Activated CD4-positive, alpha-beta T cell treated with anti-CD3 and anti-CD28 coated beads, Interleukin-2, amount 10 ng/mL, durations not matched to agents 7 days and 5 days (primary cell): ENCODE data around the gene AREL1. TPM values are rescaled to one million over a fixed set of nuclear protein-coding genes. Genes with fewer than 3 reads are reported as not detected.
"Not testable (repeated sequence)": the region's sequence is repeated elsewhere in the genome, so short reads cannot be mapped to it uniquely, and the experiment has no call there.

Experiments used
- CTCF ChIA-PET: fragments of 350-600 bp; sonication (Branson Sonifier 250); formaldehyde crosslinking; loops from one replicate; lab custom pipeline; 2021; ENCODE audit warnings: antibody characterized with exemption; lab: Charles Lee
- POLR2A ChIA-PET: fragments of 350-600 bp; sonication (Branson Sonifier 250); formaldehyde crosslinking; loops from one replicate; lab custom pipeline; 2021; ENCODE audit warnings: antibody characterized with exemption; lab: Charles Lee
- DNase-seq: peaks from one replicate; pipeline ENCODE4 v3.0.0-alpha.2; 2020
- H3K27ac Mint-ChIP-seq: one replicate; pipeline ENCODE4 v1.8.0; 2021; ENCODE audit warnings: mild to moderate bottlenecking, moderate library complexity, mixed read lengths
- H3K27me3 Mint-ChIP-seq: one replicate; pipeline ENCODE4 v1.8.0; 2021; ENCODE audit warnings: mixed read lengths
- H3K36me3 Mint-ChIP-seq: one replicate; pipeline ENCODE4 v1.8.0; 2021; ENCODE audit warnings: low read depth, mixed read lengths
- H3K4me1 Mint-ChIP-seq: one replicate; pipeline ENCODE4 v1.8.0; 2021; ENCODE audit warnings: mixed read lengths
- H3K4me3 Mint-ChIP-seq: one replicate; pipeline ENCODE4 v1.8.0; 2021; ENCODE audit warnings: mild to moderate bottlenecking, moderate library complexity, mixed read lengths
- H3K9me3 Mint-ChIP-seq: one replicate; pipeline ENCODE4 v1.8.0; 2021; ENCODE audit warnings: mixed read lengths
- total RNA-seq, 2 experiments: library from RNA; stranded (reverse); gene quantifications; one replicate each; pipeline ENCODE4 v1.2.3, GENCODE V29; 2021

AREL1 gene
- 10 to 100 TPM; 44.1 to 44.2 TPM for total RNA-seq

GRCh38 chr14:74712499-74713394, at the start of gene AREL1, which contains the start of gene FCF1:
Gene AREL1 (minus strand): TSS chr14:74713080. CDS start chr14:74685615, 27,465 bp downstream.
Gene FCF1 (plus strand): TSS chr14:74713144. CDS start chr14:74713198, 54 bp downstream.
- Mint-ChIP-seq H3K27me3 (no peaks in the 10 kb centered on the region), H3K4me3 (peak within 1 kb of the TSS; percentile 99), H3K27ac (peak within 1 kb of the TSS; percentile 98), H3K36me3 (peaks cover 18% of the 10 kb centered on the region), H3K4me1 (peaks cover 45% of the 10 kb centered on the region), H3K9me3 (no peaks in the 10 kb centered on the region)
- DNase-seq: peak; percentile 91
- CTCF ChIA-PET: interaction anchor here (0.6 kb wide), 1 partner anchor 375 kb away, joined by 4 read pairs; no protein-coding TSS in a partner anchor
- POLR2A ChIA-PET: interaction anchor here (0.7 kb wide), 1 partner anchor 96 kb away, joined by 3 read pairs; no protein-coding TSS in a partner anchor

DNA sequence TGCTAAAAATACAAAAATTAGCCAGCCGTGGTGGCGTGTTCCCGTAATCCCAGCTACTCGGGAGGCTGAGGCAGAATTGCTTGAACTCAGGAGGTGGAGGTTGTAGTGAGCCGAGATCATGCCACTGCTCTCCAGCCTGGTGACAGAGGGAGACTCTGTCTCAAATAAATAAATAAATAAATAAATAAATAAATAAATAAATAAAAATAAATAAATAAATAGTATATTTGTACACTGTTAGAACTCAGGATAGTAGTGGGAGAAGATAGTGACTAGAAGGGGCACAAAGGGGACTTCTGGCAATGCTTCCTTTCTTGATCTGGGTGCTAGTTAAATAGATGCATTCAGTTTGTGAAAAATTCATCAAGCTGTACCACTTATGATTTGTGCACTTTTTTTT, 45.6 kb upstream of the AREL1 start:
- H3K4me1 Mint-ChIP-seq, H3K36me3 Mint-ChIP-seq, POLR2A ChIA-PET, DNase-seq, H3K27me3 Mint-ChIP-seq, H3K4me3 Mint-ChIP-seq, H3K9me3 Mint-ChIP-seq, H3K27ac Mint-ChIP-seq: not testable (repeated sequence)
- CTCF ChIA-PET: interaction anchor here (0.6 to 1.5 kb wide), 3 partner anchors 8 to 1254 kb away, joined by 3 to 4 read pairs (median 3); no protein-coding TSS in a partner anchor

DNA sequence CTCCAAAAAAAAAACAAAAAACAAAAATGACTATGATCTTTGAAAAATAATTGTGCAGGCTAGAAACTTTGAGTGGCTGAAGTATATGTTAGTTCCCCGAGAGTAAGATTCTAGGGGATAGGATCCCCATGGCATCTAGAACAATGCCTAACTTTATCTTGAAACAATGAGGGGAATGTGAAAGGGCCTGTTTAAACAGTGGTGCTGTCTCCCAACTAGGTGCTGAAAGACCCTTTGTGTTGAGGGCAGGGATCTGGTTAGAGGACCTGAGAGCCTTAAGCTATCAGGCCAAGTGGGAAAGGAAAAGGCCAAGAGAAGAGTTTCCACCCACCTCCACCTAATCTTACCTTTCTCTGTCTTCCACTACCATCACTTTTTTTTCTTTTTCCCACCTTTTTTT, 43.4 kb upstream of the AREL1 start:
- peaks cover 4% of the 10 kb centered on the region for H3K36me3 Mint-ChIP-seq
- POLR2A ChIA-PET: no interaction called here

DNA sequence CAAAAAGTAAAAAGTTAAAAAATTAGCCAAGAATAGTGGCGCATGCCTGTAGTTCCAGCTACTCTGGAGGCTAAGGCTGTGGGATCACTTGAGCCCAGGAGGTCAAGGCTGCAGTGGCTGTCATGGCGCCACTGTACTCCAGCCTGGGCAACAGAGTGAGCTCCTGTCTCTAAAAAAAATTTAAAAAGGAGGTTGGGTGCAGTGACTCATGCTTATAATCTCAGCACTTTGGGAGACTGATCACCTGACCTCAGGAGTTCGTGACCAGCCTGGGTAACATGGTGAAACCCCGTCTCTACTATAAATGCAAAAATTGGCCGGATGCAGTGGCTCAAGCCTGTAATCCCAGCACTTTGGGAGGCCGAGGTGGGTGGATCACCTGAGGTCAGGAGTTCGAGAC, 42.0 kb upstream of the AREL1 start:
- CTCF ChIA-PET: interaction anchor here (3.4 kb wide), 1 partner anchor 8 kb away, joined by 11 read pairs; the partner anchor contains the start of gene YLPM1
- H3K36me3 Mint-ChIP-seq: peaks cover 4% of the 10 kb centered on the region
- H3K4me1 Mint-ChIP-seq: no peaks in the 10 kb centered on the region
- peaks cover 12% of the 10 kb centered on the region for H3K9me3 Mint-ChIP-seq
- POLR2A ChIA-PET: no interaction called here
- no peak overlapping the region for H3K4me3 Mint-ChIP-seq
- no peak overlapping the region for H3K27ac Mint-ChIP-seq
- DNase-seq: no peak
- peaks cover 2% of the 10 kb centered on the region for H3K27me3 Mint-ChIP-seq

More for the DNA sequence above, 43.4 kb upstream of the AREL1 start:
- no peak for DNase-seq
- CTCF ChIA-PET: interaction anchor here (0.6 kb wide), 2 partner anchors 338 to 714 kb away, joined by 3 to 4 read pairs; no protein-coding TSS in a partner anchor
- H3K27ac Mint-ChIP-seq: no peak overlapping the region
- H3K4me3 Mint-ChIP-seq: no peak overlapping the region
- H3K4me1 Mint-ChIP-seq: no peaks in the 10 kb centered on the region
- H3K9me3 Mint-ChIP-seq: peaks cover 12% of the 10 kb centered on the region
- peaks cover 2% of the 10 kb centered on the region for H3K27me3 Mint-ChIP-seq

DNA sequence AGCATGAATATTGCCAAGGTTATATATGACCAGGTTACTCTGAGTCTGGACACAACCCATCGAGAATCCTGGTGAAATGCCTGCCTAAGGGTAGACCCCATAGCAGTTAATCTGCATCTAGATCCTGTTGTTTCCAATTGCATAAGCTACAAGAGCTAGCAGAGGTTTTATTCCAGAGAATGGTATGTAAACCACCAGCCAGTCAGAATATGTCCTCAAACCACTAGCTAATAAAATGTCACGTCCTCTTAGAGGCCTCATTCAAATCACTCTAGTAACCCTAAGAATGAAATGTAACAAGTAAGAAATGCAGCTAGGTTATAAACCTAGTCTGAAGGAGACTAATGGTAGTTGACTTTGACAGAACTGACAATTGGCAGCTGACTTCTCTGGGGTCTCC, 41.3 kb upstream of the AREL1 start:
- H3K4me1 Mint-ChIP-seq: no peaks in the 10 kb centered on the region
- no peak overlapping the region for H3K27ac Mint-ChIP-seq
- DNase-seq: no peak
- POLR2A ChIA-PET: no interaction called here
- CTCF ChIA-PET: interaction anchor here (3.4 kb wide), 1 partner anchor 9 kb away, joined by 11 read pairs; the partner anchor contains the start of gene YLPM1
- peaks cover 2% of the 10 kb centered on the region for H3K27me3 Mint-ChIP-seq
- no peak overlapping the region for H3K4me3 Mint-ChIP-seq
- H3K36me3 Mint-ChIP-seq: peaks cover 4% of the 10 kb centered on the region
- peaks cover 12% of the 10 kb centered on the region for H3K9me3 Mint-ChIP-seq

- Mint-ChIP-seq H3K4me3 (no peak overlapping the region), H3K9me3 (peaks cover 4% of the 10 kb centered on the region), H3K4me1 (no peaks in the 10 kb centered on the region), H3K36me3 (peaks cover 2% of the 10 kb centered on the region), H3K27me3 (no peaks in the 10 kb centered on the region), H3K27ac (no peak overlapping the region)
- ChIA-PET POLR2A (no interaction called here), CTCF (no interaction called here)
- DNase-seq: no peak
Observed at GRCh38 chr14:74747237-74747636, 34.4 kb upstream of the AREL1 start.

- Mint-ChIP-seq H3K36me3 (peaks cover 25% of the 10 kb centered on the region), H3K4me1 (no peaks in the 10 kb centered on the region), H3K4me3 (no peak overlapping the region), H3K9me3 (no peaks in the 10 kb centered on the region), H3K27me3 (no peaks in the 10 kb centered on the region), H3K27ac (no peak overlapping the region)
- no peak for DNase-seq
- ChIA-PET CTCF (interaction anchor here (0.6 kb wide), 1 partner anchor 197 kb away, joined by 5 read pairs; no protein-coding TSS in a partner anchor), POLR2A (no interaction called here)
Observed at GRCh38 chr14:74739293-74740030, 26.6 kb upstream of the AREL1 start.

DNA sequence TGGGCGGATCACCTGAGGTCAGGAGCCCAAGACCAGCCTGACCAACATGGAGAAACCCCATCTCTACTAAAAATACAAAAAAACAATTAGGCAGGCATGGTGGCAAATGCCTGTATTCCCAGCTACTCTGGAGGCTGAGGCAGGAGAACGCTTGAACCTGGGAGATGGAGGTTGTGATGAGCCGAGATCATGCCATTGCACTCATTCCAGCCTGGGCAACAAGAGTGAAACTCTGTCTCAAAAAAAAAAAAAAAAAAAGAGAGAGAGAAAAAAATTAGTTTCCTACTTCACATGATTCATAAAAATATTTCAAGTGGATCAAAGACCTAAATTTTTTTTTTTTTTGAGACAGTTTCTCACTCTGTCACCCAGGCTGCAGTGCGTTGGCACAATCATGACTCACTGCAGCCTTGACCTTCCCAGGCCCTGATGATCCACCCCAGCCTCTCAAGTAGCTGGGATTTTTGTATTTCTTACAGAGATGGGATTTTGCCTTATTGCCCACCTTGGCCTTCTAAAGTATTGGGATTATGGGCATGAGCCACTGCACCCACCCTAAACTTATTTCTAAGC, 25.0 kb upstream of the AREL1 start:
- ChIA-PET CTCF (no interaction called here), POLR2A (no interaction called here)
- peaks cover 35% of the 10 kb centered on the region for H3K36me3 Mint-ChIP-seq

DNA sequence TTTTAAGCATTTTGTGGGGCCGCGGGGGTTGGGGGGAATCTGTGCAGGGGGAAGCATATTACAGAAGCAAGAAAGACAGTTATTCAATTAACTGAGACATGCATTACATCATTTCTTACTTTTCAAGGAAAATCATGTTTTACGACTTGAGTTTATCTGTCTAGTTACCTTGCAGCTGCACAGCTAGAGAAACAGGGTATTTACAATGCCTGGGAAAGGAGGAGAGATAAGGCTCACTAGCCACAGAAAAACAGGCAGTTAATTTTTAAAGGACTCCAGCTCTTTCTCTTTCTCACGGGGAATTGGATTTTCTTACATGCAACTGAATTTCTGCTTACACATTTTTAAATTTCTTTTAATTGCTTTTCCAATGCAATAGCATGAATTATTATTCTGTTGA, 22.2 kb upstream of the AREL1 start:
- Mint-ChIP-seq H3K36me3 (peaks cover 38% of the 10 kb centered on the region), H3K27ac (no peak overlapping the region), H3K4me1 (no peaks in the 10 kb centered on the region), H3K9me3 (no peaks in the 10 kb centered on the region), H3K27me3 (no peaks in the 10 kb centered on the region), H3K4me3 (no peak overlapping the region)
- no peak for DNase-seq
- ChIA-PET POLR2A (no interaction called here), CTCF (interaction anchor here (0.6 kb wide), 1 partner anchor 122 kb away, joined by 3 read pairs; no protein-coding TSS in a partner anchor)

More for the DNA sequence above, 25.0 kb upstream of the AREL1 start:
- Mint-ChIP-seq H3K4me3 (no peak overlapping the region), H3K27me3 (no peaks in the 10 kb centered on the region), H3K9me3 (no peaks in the 10 kb centered on the region), H3K4me1 (no peaks in the 10 kb centered on the region), H3K27ac (no peak overlapping the region)
- no peak for DNase-seq

DNA sequence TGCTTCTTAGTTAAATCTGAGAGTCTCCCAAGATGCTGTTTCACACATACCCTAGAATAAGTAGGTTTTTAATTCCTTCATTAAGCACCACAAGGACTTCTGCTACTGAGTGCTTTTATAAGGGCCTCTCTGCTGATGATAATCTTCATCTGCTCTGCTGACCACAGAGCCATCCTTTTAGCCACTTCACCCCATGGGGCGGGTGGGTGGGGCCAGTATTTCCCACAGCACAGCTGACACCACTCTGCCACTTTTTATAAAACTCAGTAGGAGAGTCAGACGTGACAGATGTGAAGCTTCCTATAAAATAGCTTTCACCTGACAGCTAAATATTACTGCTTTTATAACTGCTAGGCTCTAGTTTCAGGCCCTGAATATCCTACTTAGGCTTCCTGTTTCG, 20.3 kb upstream of the AREL1 start:
- Mint-ChIP-seq H3K27me3 (no peaks in the 10 kb centered on the region), H3K9me3 (no peaks in the 10 kb centered on the region), H3K4me1 (no peaks in the 10 kb centered on the region), H3K4me3 (no peak overlapping the region), H3K27ac (no peak overlapping the region), H3K36me3 (peaks cover 36% of the 10 kb centered on the region)
- no peak for DNase-seq
- ChIA-PET POLR2A (no interaction called here), CTCF (no interaction called here)

GRCh38 chr14:74732387-74732786, 19.5 kb upstream of the AREL1 start:
- no peak for DNase-seq
- Mint-ChIP-seq H3K27me3 (no peaks in the 10 kb centered on the region), H3K9me3 (no peaks in the 10 kb centered on the region), H3K4me3 (no peak overlapping the region), H3K4me1 (no peaks in the 10 kb centered on the region), H3K36me3 (peaks cover 36% of the 10 kb centered on the region), H3K27ac (no peak overlapping the region)
- ChIA-PET CTCF (no interaction called here), POLR2A (interaction anchor here (0.6 kb wide), 1 partner anchor 17 kb away, joined by 3 read pairs; no protein-coding TSS in a partner anchor)

DNA sequence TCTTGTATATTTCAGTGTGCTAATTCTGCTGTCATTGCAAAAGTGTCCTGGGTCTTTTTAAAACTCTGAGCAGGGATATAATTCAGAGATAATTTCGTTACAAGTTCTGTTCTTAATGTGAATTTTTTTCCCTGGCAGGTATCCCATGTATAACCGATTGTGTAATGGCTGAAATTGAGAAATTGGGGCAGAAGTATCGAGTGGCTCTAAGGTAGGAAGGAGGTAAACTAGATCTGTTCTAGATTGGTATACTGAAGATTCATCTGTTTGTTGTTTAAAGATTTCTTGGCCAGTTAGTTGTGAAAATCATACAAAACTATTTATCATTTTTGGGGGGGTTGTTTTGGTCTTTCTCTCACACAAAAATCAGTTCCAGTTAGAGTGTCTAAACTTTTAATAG, 10.3 kb upstream of the AREL1 start:
- no peaks in the 10 kb centered on the region for H3K4me1 Mint-ChIP-seq
- no peaks in the 10 kb centered on the region for H3K9me3 Mint-ChIP-seq
- DNase-seq: no peak
- no peak overlapping the region for H3K27ac Mint-ChIP-seq
- H3K36me3 Mint-ChIP-seq: peaks cover 26% of the 10 kb centered on the region
- POLR2A ChIA-PET: no interaction called here
- no peaks in the 10 kb centered on the region for H3K27me3 Mint-ChIP-seq
- no peak overlapping the region for H3K4me3 Mint-ChIP-seq
- CTCF ChIA-PET: no interaction called here
